ENCODE measurements around the gene NSUN5. TPM values are rescaled to one million over a fixed set of nuclear protein-coding genes. Genes with fewer than 3 reads are reported as not detected.

The NSUN5 gene
- total RNA-seq: 10 to 100 TPM; 50.6 to 68.6 TPM

GRCh38 chr7:73308665-73309214 is at the start of gene NSUN5:
NSUN5 (minus strand) TSS chr7:73308826; CDS start chr7:73308790, 36 bp downstream.
- peak within 1 kb of the TSS; percentile 97 for H3K4me3 Mint-ChIP-seq
- H3K9me3 Mint-ChIP-seq (ENCODE audit: low read depth): no peaks in the 10 kb centered on the region
- peaks cover 31% of the 10 kb centered on the region for H3K4me1 Mint-ChIP-seq
- DNase-seq (peak; percentile 96), ATAC-seq (peak; percentile 96)
- CTCF ChIA-PET: no interaction called here
- no peaks in the 10 kb centered on the region for H3K27me3 Mint-ChIP-seq
- H3K36me3 Mint-ChIP-seq (ENCODE audit: low read depth): peaks cover 28% of the 10 kb centered on the region
- POLR2A ChIA-PET: no interaction called here
- H3K27ac Mint-ChIP-seq: peak within 1 kb of the TSS; percentile 94
- intact Hi-C loops (cut with DNase I, micrococcal nuclease): loop anchor here in 1 of 2 experiments (2.0 kb wide), 1 partner anchor 480 kb away; the partner anchor contains the start of gene TYW1B

- ATAC-seq (no peak), DNase-seq (no peak)
- no peak overlapping the region for H3K4me3 Mint-ChIP-seq
- peaks cover 5% of the 10 kb centered on the region for H3K4me1 Mint-ChIP-seq
- ChIA-PET POLR2A (no interaction called here), CTCF (interaction anchor here (1.2 kb wide), 1 partner anchor 95 kb away, joined by 3 read pairs; no protein-coding TSS in a partner anchor)
- intact Hi-C loops (cut with DNase I, micrococcal nuclease): no loop called here
- H3K9me3 Mint-ChIP-seq (ENCODE audit: low read depth): peaks cover 3% of the 10 kb centered on the region
- no peak overlapping the region for H3K27ac Mint-ChIP-seq
- H3K27me3 Mint-ChIP-seq: peaks cover 3% of the 10 kb centered on the region
- no peaks in the 10 kb centered on the region for H3K36me3 Mint-ChIP-seq (ENCODE audit: low read depth)
Observed at GRCh38 chr7:73356159-73356558, 47.5 kb upstream of the NSUN5 start.

- Mint-ChIP-seq H3K27ac (no peak overlapping the region), H3K27me3 (peaks cover 3% of the 10 kb centered on the region), H3K4me3 (no peak overlapping the region), H3K4me1 (peaks cover 5% of the 10 kb centered on the region), H3K9me3 (ENCODE audit: low read depth) (peaks cover 3% of the 10 kb centered on the region), H3K36me3 (ENCODE audit: low read depth) (no peaks in the 10 kb centered on the region)
- ChIA-PET POLR2A (no interaction called here), CTCF (interaction anchor here (1.2 kb wide), 1 partner anchor 97 kb away, joined by 3 read pairs; no protein-coding TSS in a partner anchor)
- no peak for ATAC-seq
- intact Hi-C loops (cut with DNase I, micrococcal nuclease): no loop called here
- DNase-seq: no peak
Observed at GRCh38 chr7:73354821-73355220, 46.2 kb upstream of the NSUN5 start.

DNA sequence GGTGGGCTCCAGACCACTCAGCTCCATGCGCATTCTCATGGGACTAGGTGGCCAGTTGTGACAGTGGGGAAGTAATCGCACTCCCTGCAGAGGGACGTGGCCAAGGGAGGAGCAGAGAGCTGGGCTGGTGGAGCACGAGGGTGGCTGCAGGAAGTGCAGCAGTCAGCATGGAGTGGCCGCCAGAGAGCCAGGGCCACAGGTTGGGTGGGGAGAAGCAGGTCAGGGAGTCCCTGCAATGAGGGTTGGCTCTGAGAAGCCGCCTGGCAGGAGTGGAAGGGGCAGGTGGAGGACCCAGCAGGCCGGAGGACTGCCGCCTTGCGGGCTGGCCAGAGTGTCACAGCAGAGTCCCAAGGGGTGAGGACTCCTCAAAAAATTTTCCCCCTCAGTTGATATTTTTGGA is 45.6 kb upstream of the NSUN5 start:
- Mint-ChIP-seq H3K4me3 (no peak overlapping the region), H3K27ac (no peak overlapping the region), H3K36me3 (ENCODE audit: low read depth) (no peaks in the 10 kb centered on the region), H3K9me3 (ENCODE audit: low read depth) (peaks cover 3% of the 10 kb centered on the region), H3K4me1 (peaks cover 5% of the 10 kb centered on the region), H3K27me3 (no peaks in the 10 kb centered on the region)
- ATAC-seq (no peak), DNase-seq (no peak)
- ChIA-PET CTCF (interaction anchor here (0.6 kb wide), 1 partner anchor 168 kb away, joined by 3 read pairs; the partner anchor contains the start of gene BAZ1B), POLR2A (no interaction called here)
- intact Hi-C loops (cut with DNase I, micrococcal nuclease): no loop called here

DNA sequence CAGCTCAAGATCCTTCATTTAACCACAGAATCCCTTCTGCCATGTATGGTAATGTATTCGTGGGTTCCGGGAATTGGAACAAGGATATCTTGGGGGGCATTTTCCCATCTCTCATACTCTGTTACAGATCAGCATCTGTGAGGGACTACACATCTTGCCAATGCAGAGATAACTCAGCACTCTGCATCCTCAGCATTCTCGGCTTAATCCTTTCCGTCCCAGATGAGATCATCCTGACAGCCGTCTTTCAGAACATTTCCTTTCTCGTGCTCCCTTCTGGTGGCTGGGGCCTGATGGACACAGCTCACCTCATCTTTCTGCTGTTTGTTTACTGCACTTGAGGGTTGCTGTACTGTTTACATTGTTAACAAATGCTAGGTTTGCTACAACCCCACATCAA is 44.6 kb upstream of the NSUN5 start:
- Mint-ChIP-seq H3K4me1 (peaks cover 3% of the 10 kb centered on the region), H3K27ac (no peak overlapping the region), H3K36me3 (ENCODE audit: low read depth) (no peaks in the 10 kb centered on the region), H3K4me3 (no peak overlapping the region), H3K27me3 (no peaks in the 10 kb centered on the region), H3K9me3 (ENCODE audit: low read depth) (peaks cover 3% of the 10 kb centered on the region)
- ATAC-seq (no peak), DNase-seq (no peak)
- ChIA-PET POLR2A (no interaction called here), CTCF (interaction anchor here (1.6 kb wide), 1 partner anchor 10 kb away, joined by 3 read pairs; no protein-coding TSS in a partner anchor)
- intact Hi-C loops (cut with DNase I, micrococcal nuclease): no loop called here

DNA sequence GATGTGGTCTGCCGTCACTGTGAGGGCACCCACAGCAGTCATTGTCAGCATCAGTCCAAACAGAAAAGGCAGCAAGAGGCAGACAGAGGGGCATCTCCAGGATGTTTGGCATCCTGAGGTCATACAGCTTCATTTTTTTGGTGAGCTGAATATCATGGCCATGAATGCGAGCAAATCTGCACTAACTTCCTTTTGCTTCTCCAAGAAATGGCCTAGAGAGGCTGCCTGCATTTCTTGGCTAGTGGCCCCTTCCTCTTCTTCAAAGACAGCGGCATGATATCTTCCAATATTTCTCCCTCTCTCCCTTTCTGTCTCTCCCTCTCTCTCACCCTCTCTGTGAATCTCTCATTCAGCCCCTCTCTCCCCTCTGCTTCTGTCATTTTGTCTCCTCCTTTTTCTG is 44.2 kb upstream of the NSUN5 start:
- intact Hi-C loops (cut with DNase I, micrococcal nuclease): no loop called here
- no peak for DNase-seq
- no peak overlapping the region for H3K27ac Mint-ChIP-seq
- H3K27me3 Mint-ChIP-seq: no peaks in the 10 kb centered on the region
- peaks cover 3% of the 10 kb centered on the region for H3K9me3 Mint-ChIP-seq (ENCODE audit: low read depth)
- ChIA-PET POLR2A (no interaction called here), CTCF (interaction anchor here (0.7 to 1.6 kb wide), 2 partner anchors 10 to 100 kb away, joined by 3 read pairs; no protein-coding TSS in a partner anchor)
- no peaks in the 10 kb centered on the region for H3K4me1 Mint-ChIP-seq
- ATAC-seq: no peak
- H3K4me3 Mint-ChIP-seq: no peak overlapping the region
- H3K36me3 Mint-ChIP-seq (ENCODE audit: low read depth): no peaks in the 10 kb centered on the region

- intact Hi-C loops (cut with DNase I, micrococcal nuclease): no loop called here
- Mint-ChIP-seq H3K36me3 (ENCODE audit: low read depth) (no peaks in the 10 kb centered on the region), H3K27me3 (no peaks in the 10 kb centered on the region), H3K4me1 (no peaks in the 10 kb centered on the region), H3K27ac (no peak overlapping the region), H3K9me3 (ENCODE audit: low read depth) (peaks cover 3% of the 10 kb centered on the region), H3K4me3 (no peak overlapping the region)
- ATAC-seq: peak; percentile 66
- DNase-seq: no peak
- CTCF ChIA-PET: interaction anchor here (1.6 kb wide), 1 partner anchor 9 kb away, joined by 3 read pairs; no protein-coding TSS in a partner anchor
- POLR2A ChIA-PET: no interaction called here
Observed at GRCh38 chr7:73351447-73352167, 43.0 kb upstream of the NSUN5 start.

GRCh38 chr7:73350306-73351068 is 41.9 kb upstream of the NSUN5 start:
- ChIA-PET POLR2A (no interaction called here), CTCF (interaction anchor here (0.6 to 1.5 kb wide), 2 partner anchors 101 to 301 kb away, joined by 3 to 4 read pairs; no protein-coding TSS in a partner anchor)
- Mint-ChIP-seq H3K36me3 (ENCODE audit: low read depth) (no peaks in the 10 kb centered on the region), H3K4me3 (no peak overlapping the region), H3K9me3 (ENCODE audit: low read depth) (peaks cover 3% of the 10 kb centered on the region), H3K4me1 (no peaks in the 10 kb centered on the region), H3K27ac (no peak overlapping the region), H3K27me3 (no peaks in the 10 kb centered on the region)
- ATAC-seq (no peak), DNase-seq (no peak)
- intact Hi-C loops (cut with DNase I, micrococcal nuclease): no loop called here

GRCh38 chr7:73349763-73350162 is 41.1 kb upstream of the NSUN5 start:
- ChIA-PET CTCF (interaction anchor here (1.5 kb wide), 1 partner anchor 102 kb away, joined by 4 read pairs; no protein-coding TSS in a partner anchor), POLR2A (no interaction called here)
- Mint-ChIP-seq H3K4me1 (no peaks in the 10 kb centered on the region), H3K4me3 (no peak overlapping the region), H3K36me3 (ENCODE audit: low read depth) (no peaks in the 10 kb centered on the region), H3K27ac (no peak overlapping the region), H3K27me3 (no peaks in the 10 kb centered on the region), H3K9me3 (ENCODE audit: low read depth) (peaks cover 3% of the 10 kb centered on the region)
- ATAC-seq (no peak), DNase-seq (no peak)
- intact Hi-C loops (cut with DNase I, micrococcal nuclease): no loop called here

GRCh38 chr7:73345951-73346350 is 37.3 kb upstream of the NSUN5 start:
- ATAC-seq: no peak
- H3K27me3 Mint-ChIP-seq: peaks cover 3% of the 10 kb centered on the region

DNA sequence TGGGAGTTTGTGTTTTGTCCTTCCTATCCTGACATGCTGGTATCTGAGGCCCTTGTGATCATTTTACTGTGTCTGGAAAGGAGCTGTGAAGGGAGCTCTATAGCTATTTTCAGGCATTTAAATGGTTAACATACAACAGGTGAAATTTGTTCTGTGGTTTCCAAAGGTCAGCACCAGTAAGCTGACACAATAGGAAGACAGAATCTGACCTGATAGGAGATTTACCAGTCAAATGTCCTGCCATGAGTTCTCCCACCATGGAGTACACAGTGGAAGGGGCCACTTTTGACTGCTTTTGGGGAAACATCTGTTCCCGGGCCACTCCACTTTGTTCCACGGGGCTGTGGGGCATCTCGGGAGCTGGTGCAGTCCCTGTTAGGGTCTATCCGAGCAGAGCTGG is 36.9 kb upstream of the NSUN5 start:
- DNase-seq (no peak), ATAC-seq (no peak)
- Mint-ChIP-seq H3K36me3 (ENCODE audit: low read depth) (no peaks in the 10 kb centered on the region), H3K27ac (no peak overlapping the region), H3K27me3 (peaks cover 3% of the 10 kb centered on the region), H3K9me3 (ENCODE audit: low read depth) (no peaks in the 10 kb centered on the region), H3K4me1 (no peaks in the 10 kb centered on the region), H3K4me3 (no peak overlapping the region)
- ChIA-PET POLR2A (no interaction called here), CTCF (interaction anchor here (0.7 kb wide), 1 partner anchor 1060 kb away, joined by 3 read pairs; no protein-coding TSS in a partner anchor)
- intact Hi-C loops (cut with DNase I, micrococcal nuclease): no loop called here

More at GRCh38 chr7:73345951-73346350, 37.3 kb upstream of the NSUN5 start:
- no peak overlapping the region for H3K27ac Mint-ChIP-seq
- no peaks in the 10 kb centered on the region for H3K36me3 Mint-ChIP-seq (ENCODE audit: low read depth)
- ChIA-PET POLR2A (no interaction called here), CTCF (interaction anchor here (0.7 to 1.0 kb wide), 2 partner anchors 20 to 1060 kb away, joined by 3 read pairs; no protein-coding TSS in a partner anchor)
- intact Hi-C loops (cut with DNase I, micrococcal nuclease): no loop called here
- no peak for DNase-seq
- H3K4me1 Mint-ChIP-seq: no peaks in the 10 kb centered on the region
- H3K4me3 Mint-ChIP-seq: no peak overlapping the region
- H3K9me3 Mint-ChIP-seq (ENCODE audit: low read depth): no peaks in the 10 kb centered on the region

All from activated CD4-positive, alpha-beta T cell treated with anti-CD3 and anti-CD28 coated beads for 36 hours (primary cell).